ENCODE results near the gene RDX.

The RDX gene

GRCh38 chr11:110296226-110297075 lies at the start of gene RDX:
RDX (minus strand) TSS chr11:110296614; CDS start chr11:110279692, 16,922 bp downstream.
- peak; percentile 65 for DNase-seq (ENCODE audit: low read depth)
- peak within 1 kb of the TSS; percentile 90 for H3K4me3 ChIP-seq (ENCODE audit: low read depth, low read length)
- TF ChIP-seq CTCF (conservative IDR thresholded peaks at IDR 0.05; ENCODE audit: low read depth, low read length) = no peak

DNA sequence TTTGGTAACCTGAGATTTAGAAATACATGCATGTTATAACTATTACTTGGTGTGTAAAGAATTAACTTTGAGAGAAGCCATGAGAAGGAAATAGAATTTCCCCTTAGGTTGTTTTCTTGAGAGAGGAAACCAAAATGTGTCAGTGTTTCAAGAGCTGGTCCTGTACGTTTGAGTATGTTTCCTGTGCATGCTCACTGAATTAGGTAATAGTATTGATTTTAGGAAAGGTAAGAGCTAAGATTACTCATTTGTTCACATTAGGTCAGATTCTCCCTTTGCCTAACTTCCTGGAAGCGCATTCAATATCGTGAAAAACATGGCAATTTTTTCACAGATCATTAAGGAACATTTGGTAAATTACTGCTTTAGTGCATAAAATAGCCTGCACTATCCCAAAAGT lies 49.3 kb upstream of the RDX start:
- DNase-seq (ENCODE audit: low read depth) = no peak
- no peak overlapping the region for H3K4me3 ChIP-seq (ENCODE audit: low read depth, low read length)
- TF ChIP-seq CTCF (conservative IDR thresholded peaks at IDR 0.05; ENCODE audit: low read depth, low read length) = no peak

DNA sequence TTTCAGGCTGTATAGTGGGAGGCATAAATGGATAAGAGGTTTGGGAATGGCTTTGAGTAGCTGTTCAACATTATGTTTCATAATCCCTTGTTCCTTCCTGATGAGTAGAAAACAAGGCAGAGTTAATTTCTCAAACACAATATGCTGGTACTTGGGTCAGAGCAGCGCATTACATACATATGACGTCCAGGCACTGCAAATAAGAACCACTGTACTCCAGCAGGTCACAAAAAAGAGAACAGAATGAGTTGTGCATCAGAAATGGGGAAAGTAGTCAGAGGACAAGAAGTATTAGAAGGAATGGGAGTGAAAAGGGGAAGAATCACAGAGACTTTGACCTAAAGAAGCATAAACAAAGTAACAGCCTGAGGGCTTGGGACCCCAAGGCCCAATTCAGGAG lies 44.0 kb upstream of the RDX start:
- TF ChIP-seq CTCF (conservative IDR thresholded peaks at IDR 0.05; ENCODE audit: low read depth, low read length) = no peak
- DNase-seq (ENCODE audit: low read depth) = no peak
- H3K4me3 ChIP-seq (ENCODE audit: low read depth, low read length) = no peak overlapping the region

DNA sequence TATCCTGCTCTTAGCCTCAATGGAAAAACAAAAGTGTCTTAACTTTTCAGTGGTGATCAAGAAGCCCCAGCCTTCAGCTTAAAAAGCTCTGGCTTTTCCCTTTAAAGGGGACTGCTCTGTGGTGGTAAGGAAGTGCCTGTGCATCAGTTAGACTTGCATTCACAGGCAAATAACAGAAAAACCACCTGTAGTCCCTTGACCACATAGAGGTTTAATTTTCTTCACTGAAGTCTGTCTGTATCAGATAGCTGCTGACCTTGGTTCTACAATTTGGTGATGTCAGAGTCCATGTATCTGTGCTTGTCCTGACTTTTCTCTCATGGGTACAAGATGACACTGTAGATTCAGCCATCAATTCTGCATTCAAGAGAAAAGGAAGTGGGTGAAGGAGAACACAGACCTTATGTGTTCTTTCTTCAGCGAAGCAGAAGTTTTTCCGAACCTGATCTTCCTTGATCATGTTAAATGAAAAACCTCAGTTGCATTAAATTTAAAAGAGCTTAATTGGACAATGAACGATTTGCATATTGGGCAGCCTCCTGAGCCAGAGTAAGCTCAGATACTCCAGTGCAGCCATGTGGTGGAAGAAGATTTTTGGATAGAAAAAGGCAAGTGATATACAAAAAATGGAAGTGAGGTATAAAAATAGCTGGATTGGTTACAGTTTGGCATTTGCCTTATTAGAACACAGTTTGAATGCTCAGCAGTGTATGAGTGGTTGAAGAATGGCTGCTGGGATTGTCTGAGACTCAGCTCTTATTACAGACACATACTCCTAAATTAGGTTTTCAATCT lies 43.2 kb upstream of the RDX start:
- no peak for DNase-seq (ENCODE audit: low read depth)
- no peak overlapping the region for H3K4me3 ChIP-seq (ENCODE audit: low read depth, low read length)
- no peak for TF ChIP-seq CTCF (conservative IDR thresholded peaks at IDR 0.05; ENCODE audit: low read depth, low read length)

- no peak overlapping the region for H3K4me3 ChIP-seq (ENCODE audit: low read depth, low read length)
- no peak for TF ChIP-seq CTCF (conservative IDR thresholded peaks at IDR 0.05; ENCODE audit: low read depth, low read length)
- DNase-seq (ENCODE audit: low read depth) = no peak
Measured at GRCh38 chr11:110338684-110339083, 42.3 kb upstream of the RDX start.

DNA sequence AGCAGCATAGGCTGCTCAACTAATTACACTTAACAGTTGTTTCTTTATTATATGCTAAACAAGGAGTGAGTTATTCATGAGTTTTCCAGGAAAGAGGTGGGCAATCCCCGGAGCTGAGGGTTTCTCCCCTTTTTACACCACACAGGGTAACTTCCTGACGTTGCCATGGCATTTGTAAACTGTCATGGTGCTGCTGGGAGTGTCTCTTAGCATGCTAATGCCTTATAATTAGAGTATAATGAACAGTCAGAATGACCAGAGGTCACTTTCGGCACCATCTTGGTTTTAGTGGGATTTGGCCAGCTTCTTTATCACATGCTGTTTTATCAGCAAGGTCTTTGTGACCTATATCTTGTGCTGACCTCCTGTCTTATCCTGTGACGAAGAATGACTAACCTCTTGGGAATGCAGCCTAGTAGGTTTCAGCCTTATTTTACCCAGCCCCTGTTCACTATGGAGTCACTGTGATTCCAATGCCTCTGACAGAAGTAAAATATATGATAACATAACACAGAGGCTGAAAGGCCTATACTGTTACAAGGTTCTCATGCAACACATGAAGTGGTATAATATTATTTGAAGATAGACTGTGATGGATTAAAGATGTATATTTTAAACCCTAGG lies 41.3 kb upstream of the RDX start:
- no peak overlapping the region for H3K4me3 ChIP-seq (ENCODE audit: low read depth, low read length)
- peak; percentile 47 for DNase-seq (ENCODE audit: low read depth)
- TF ChIP-seq CTCF (conservative IDR thresholded peaks at IDR 0.05; ENCODE audit: low read depth, low read length) = no peak

Measured in choroid plexus epithelial cell (primary cell).